Smooth muscle cell (in vitro differentiated cells): ENCODE results near the gene MOSPD3. TPM values are rescaled to one million over a fixed set of nuclear protein-coding genes. Genes with fewer than 3 reads are reported as not detected.

ENCODE experiments used
- DNase-seq: peaks from one replicate; lab custom pipeline; 2025; ENCODE audit not compliant: unreplicated experiment; lab: John Stamatoyannopoulos, UW
- H2AFZ ChIP-seq: fragments of 200-600 bp; sonication (generic); 2 replicates; pipeline ENCODE4 v1.6.0; 2016; ENCODE audit warnings: antibody characterized with exemption, low read depth, mild to moderate bottlenecking
- H3F3A ChIP-seq: fragments of 200-600 bp; sonication (generic); 2 replicates; pipeline ENCODE4 v1.6.0; 2017; ENCODE audit warnings: antibody characterized with exemption, low read depth
- H3K27ac ChIP-seq: fragments of 200-600 bp; sonication (generic); 2 replicates; pipeline ENCODE4 v1.5.1; 2016; ENCODE audit warnings: low read depth, mild to moderate bottlenecking
- H3K27me3 ChIP-seq: fragments of 200-600 bp; sonication (generic); 2 replicates; pipeline ENCODE4 v1.6.1; 2016; ENCODE audit warnings: low read depth, mild to moderate bottlenecking
- H3K36me3 ChIP-seq: fragments of 200-600 bp; sonication (generic); 2 replicates; pipeline ENCODE4 v1.5.1; 2016; ENCODE audit warnings: low read depth
- H3K4me1 ChIP-seq: fragments of 200-600 bp; sonication (generic); 2 replicates; pipeline ENCODE4 v1.5.1; 2016; ENCODE audit warnings: low read depth
- H3K4me2 ChIP-seq: fragments of 200-600 bp; sonication (generic); 2 replicates; pipeline ENCODE4 v1.6.0; 2016; ENCODE audit warnings: mild to moderate bottlenecking
- H3K4me3 ChIP-seq: fragments of 200-600 bp; sonication (generic); 2 replicates; pipeline ENCODE4 v1.5.1; 2016; ENCODE audit warnings: mild to moderate bottlenecking
- H3K79me2 ChIP-seq: fragments of 200-600 bp; sonication (generic); 2 replicates; pipeline ENCODE4 v1.6.0; 2016; ENCODE audit warnings: low read depth, mild to moderate bottlenecking
- H3K9ac ChIP-seq: fragments of 200-600 bp; sonication (generic); 2 replicates; pipeline ENCODE4 v1.6.0; 2016; ENCODE audit warnings: low read depth
- H3K9me3 ChIP-seq: fragments of 200-600 bp; sonication (generic); replicated peaks from 2 replicates; pipeline ENCODE4 v1.5.1; 2016; ENCODE audit warnings: low read depth
- H4K20me1 ChIP-seq: fragments of 200-600 bp; sonication (generic); 2 replicates; pipeline ENCODE4 v1.6.0; 2016; ENCODE audit warnings: low read depth
- WGBS: methylation state at CpG from one replicate; pipeline ENCODE4 v1.1.7; 2016; ENCODE audit warnings: low lambda C conversion rate; 5-methylcytosine and 5-hydroxymethylcytosine counted together
- polyA plus RNA-seq: library from polyadenylated mRNA; unstranded; fragments of >200 nt; fragmentation: Nextera tagmentation; extraction: Ambion mirVana; gene quantifications from 2 replicates; pipeline ENCODE4 v1.2.1, GENCODE V29; 2016
- total RNA-seq: library from RNA; depleted of rRNA; stranded (reverse); fragments of >200 nt; gene quantifications from 2 replicates; pipeline ENCODE4 v1.2.3, GENCODE V29; 2014
- TF ChIP-seq, protein P1 (sequence below): fragments of 200-600 bp; sonication (generic); IDR thresholded peaks from 2 replicates; pipeline ENCODE4 v1.5.1; 2017; ENCODE audit warnings: borderline replicate concordance, mild to moderate bottlenecking, antibody characterized with exemption; ENCODE audit not compliant: insufficient read depth, poor library complexity, severe bottlenecking

Gene MOSPD3
- total and polyA plus RNA-seq, 2 experiments from 2014 or later: 10.5 to 47.8 TPM

DNA sequence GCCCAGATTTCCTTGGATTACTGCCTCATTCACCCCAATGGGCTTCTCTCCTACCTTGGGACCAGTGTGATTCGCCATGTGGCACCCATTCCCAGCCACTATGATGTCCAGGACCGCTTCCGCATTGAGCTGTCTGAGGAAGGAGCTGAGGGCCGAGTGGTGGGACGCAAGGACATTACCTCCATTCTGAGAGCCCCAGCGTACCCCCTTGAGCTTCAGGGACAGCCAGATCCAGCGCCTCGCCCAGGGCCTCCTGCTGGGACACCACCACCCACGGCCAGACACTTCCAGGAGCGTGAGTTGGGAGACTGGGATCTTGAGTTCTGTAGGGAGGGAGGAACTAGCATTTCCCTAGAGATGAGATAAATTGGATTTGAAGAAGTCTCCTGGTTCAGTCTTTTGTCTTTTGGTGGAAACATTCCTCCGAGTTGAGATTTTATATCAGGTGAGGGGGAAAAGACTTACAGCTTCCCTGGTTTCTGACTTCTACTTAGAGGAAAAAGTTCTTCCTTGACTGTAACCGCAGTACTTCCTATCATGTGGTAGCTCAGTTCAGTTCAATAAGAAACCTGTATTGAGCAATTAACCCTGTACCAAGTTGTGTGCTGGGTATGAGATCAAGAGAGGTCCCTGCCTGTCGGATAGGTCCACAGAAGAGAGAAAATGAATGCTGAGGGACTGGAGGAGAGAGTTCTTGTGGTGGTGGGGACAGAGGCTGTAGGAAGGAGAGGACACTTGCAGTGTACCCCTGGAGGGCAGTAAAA lies 1.3 kb downstream of the MOSPD3 start:
- no peak overlapping the region for H3K27ac ChIP-seq
- TF ChIP-seq, protein P1, sequence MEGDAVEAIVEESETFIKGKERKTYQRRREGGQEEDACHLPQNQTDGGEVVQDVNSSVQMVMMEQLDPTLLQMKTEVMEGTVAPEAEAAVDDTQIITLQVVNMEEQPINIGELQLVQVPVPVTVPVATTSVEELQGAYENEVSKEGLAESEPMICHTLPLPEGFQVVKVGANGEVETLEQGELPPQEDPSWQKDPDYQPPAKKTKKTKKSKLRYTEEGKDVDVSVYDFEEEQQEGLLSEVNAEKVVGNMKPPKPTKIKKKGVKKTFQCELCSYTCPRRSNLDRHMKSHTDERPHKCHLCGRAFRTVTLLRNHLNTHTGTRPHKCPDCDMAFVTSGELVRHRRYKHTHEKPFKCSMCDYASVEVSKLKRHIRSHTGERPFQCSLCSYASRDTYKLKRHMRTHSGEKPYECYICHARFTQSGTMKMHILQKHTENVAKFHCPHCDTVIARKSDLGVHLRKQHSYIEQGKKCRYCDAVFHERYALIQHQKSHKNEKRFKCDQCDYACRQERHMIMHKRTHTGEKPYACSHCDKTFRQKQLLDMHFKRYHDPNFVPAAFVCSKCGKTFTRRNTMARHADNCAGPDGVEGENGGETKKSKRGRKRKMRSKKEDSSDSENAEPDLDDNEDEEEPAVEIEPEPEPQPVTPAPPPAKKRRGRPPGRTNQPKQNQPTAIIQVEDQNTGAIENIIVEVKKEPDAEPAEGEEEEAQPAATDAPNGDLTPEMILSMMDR: no peak
- peaks cover 7% of the 10 kb centered on the region for H3F3A ChIP-seq
- H2AFZ ChIP-seq: no peak overlapping the region
- WGBS: 92% methylated on average over 13 of the region's 13 CpGs
- peak overlapping the region; percentile 96 for H3K4me2 ChIP-seq
- no peaks in the 10 kb centered on the region for H4K20me1 ChIP-seq
- H3K9ac ChIP-seq: no peak overlapping the region
- DNase-seq: no peak
- H3K9me3 ChIP-seq: no peaks in the 10 kb centered on the region
- no peaks in the 10 kb centered on the region for H3K79me2 ChIP-seq
- H3K4me3 ChIP-seq: peak overlapping the region; percentile 54
- H3K4me1 ChIP-seq: peaks cover 10% of the 10 kb centered on the region
- H3K36me3 ChIP-seq: no peaks in the 10 kb centered on the region
- no peaks in the 10 kb centered on the region for H3K27me3 ChIP-seq

DNA sequence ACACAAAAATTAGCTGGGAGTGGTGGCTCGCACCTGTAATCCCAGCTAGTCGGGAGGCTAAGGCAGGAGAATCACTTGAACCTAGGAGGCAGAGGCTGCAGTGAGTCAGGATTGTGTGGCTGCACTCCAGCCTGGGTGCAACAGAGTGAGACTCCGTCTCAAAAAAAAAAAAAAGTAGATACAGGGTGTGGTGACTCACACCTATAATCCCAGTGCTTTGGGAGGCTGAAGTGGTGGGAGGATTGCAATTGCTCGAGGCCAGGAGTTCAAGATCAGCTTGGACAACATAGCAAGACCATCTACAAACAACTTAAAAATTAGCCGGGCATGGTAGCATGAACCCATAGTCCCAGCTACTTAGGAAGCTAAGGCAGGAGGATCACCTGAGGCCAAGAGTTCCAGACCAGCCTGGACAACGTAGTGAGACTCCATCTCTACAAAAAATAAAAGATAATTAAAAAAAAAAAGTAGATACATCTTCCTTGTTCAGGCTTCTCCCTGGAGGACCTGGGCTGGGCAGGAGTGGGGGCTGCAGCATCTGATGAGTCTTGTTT lies 2.0 kb downstream of the MOSPD3 start:
- no peaks in the 10 kb centered on the region for H3K36me3 ChIP-seq
- H4K20me1 ChIP-seq: no peaks in the 10 kb centered on the region
- WGBS: 85% methylated on average over 6 of the region's 6 CpGs
- H3F3A ChIP-seq: peaks cover 7% of the 10 kb centered on the region
- no peaks in the 10 kb centered on the region for H3K79me2 ChIP-seq
- H3K4me3 ChIP-seq: no peak overlapping the region
- H3K27ac ChIP-seq: no peak overlapping the region
- peaks cover 10% of the 10 kb centered on the region for H3K4me1 ChIP-seq
- no peak overlapping the region for H3K9ac ChIP-seq
- no peak overlapping the region for H2AFZ ChIP-seq
- TF ChIP-seq, protein P1: no peak
- DNase-seq: no peak
- peak overlapping the region; percentile 96 for H3K4me2 ChIP-seq
- no peaks in the 10 kb centered on the region for H3K9me3 ChIP-seq
- H3K27me3 ChIP-seq: no peaks in the 10 kb centered on the region

DNA sequence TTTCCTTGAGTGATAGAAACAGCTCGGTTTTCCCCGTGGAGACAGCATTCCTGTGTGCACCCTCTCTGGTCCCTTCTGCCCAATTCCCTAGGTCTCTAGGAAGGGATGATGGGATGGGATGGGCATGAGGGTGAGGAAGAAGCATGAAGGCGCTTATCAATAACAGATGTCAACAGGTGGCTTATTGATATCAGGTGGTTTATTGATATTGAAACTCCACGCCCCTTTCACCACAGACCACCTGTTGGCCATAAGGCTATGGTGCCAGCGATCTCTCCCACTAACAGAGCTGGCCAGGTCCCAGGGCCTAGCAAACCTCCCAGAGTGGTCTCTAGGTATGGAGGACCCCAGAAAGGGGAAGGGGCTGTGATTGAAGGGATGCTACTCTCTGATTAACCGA lies 7.9 kb downstream of the MOSPD3 start:
- no peaks in the 10 kb centered on the region for H3K27me3 ChIP-seq
- H3F3A ChIP-seq: no peaks in the 10 kb centered on the region
- H3K4me2 ChIP-seq: no peak overlapping the region
- no peak overlapping the region for H3K9ac ChIP-seq
- H2AFZ ChIP-seq: no peak overlapping the region
- TF ChIP-seq, protein P1: no peak
- H3K27ac ChIP-seq: no peak overlapping the region
- WGBS: 93% methylated on average over 6 of the region's 6 CpGs
- H3K36me3 ChIP-seq: no peaks in the 10 kb centered on the region
- no peaks in the 10 kb centered on the region for H3K4me1 ChIP-seq
- no peak overlapping the region for H3K4me3 ChIP-seq
- H3K79me2 ChIP-seq: no peaks in the 10 kb centered on the region
- H3K9me3 ChIP-seq: no peaks in the 10 kb centered on the region
- no peak for DNase-seq
- no peaks in the 10 kb centered on the region for H4K20me1 ChIP-seq

DNA sequence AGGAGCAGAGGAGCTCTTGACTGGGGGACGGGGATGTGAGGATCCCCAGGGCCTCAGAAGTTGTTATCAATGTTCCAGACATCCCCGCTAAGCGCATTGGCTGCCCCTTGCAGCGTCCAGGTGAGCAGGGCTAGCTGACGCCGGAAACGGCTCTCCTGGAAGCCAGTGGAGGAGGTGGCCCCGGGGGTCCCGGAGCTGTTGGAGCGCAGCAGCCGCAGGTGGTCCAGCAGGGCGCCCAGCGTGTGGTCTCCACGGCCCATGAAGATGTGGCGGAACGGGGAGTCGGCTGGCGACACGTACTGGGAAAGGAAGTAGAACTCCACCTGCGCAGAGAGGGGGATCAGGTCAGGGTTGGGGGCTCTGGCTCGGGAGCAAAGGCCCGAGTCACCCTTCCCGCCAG lies 8.5 kb downstream of the MOSPD3 start:
- Histone ChIP-seq H3K4me2 (no peak overlapping the region), H3K79me2 (no peaks in the 10 kb centered on the region), H3K36me3 (no peaks in the 10 kb centered on the region), H3K27ac (no peak overlapping the region), H3F3A (no peaks in the 10 kb centered on the region), H4K20me1 (no peaks in the 10 kb centered on the region), H3K9me3 (no peaks in the 10 kb centered on the region), H3K27me3 (no peaks in the 10 kb centered on the region), H3K4me1 (no peaks in the 10 kb centered on the region), H3K4me3 (no peak overlapping the region), H2AFZ (no peak overlapping the region), H3K9ac (no peak overlapping the region)
- WGBS: 98% methylated on average over 23 of the region's 23 CpGs
- no peak for DNase-seq
- TF ChIP-seq, protein P1: no peak
